Thyroid gland (tissue), 4 donors: ENCODE results near the gene ADAMTS17. TPM values are rescaled to one million over a fixed set of nuclear protein-coding genes. Genes with fewer than 3 reads are reported as not detected.

ENCODE experiments used
- DNase-seq, 2 donors: peaks; one replicate each; pipeline ENCODE4 v3.0.0-alpha.2; 2019
- H3K27ac ChIP-seq, 3 donors: fragments of 200-600 bp; sonication (generic); 1 replicate in 2 of 3; 2 replicates in 1 of 3; pipeline ENCODE4 v1.5.1; 2016 to 2019; ENCODE audit warnings: mild to moderate bottlenecking in 1 of 3, moderate library complexity in 1 of 3
- H3K27me3 ChIP-seq: fragments of 200-600 bp; sonication (generic); one replicate; pipeline ENCODE4 v1.5.1; 2019
- H3K36me3 ChIP-seq, 2 donors: fragments of 200-600 bp; sonication (generic); one replicate each; pipeline ENCODE4 v1.5.1; 2016 to 2019
- H3K4me1 ChIP-seq, 2 donors: fragments of 200-600 bp; sonication (generic); one replicate each; pipeline ENCODE4 v1.5.1; 2017 to 2019
- H3K4me3 ChIP-seq, 3 donors: fragments of 200-600 bp; sonication (generic); replicated peaks in 1 of 3; 1 replicate in 2 of 3; 2 replicates in 1 of 3; pipeline ENCODE4 v1.5.1; 2016; ENCODE audit warnings: mild to moderate bottlenecking in 1 of 3
- H3K9me3 ChIP-seq: fragments of 200-600 bp; sonication (generic); one replicate; pipeline ENCODE4 v1.5.1; 2017
- POLR2A ChIP-seq, 2 donors: fragments of 450-650 bp; IDR thresholded peaks; one replicate each; pipeline ENCODE4 v1.6.1; 2017; ENCODE audit warnings: antibody characterized with exemption in 2 of 2, mild to moderate bottlenecking in 2 of 2, moderate library complexity in 1 of 2
- WGBS, 2 donors: methylation state at CpG; one replicate each; pipeline ENCODE4 v1.1.5; 2017; 5-methylcytosine and 5-hydroxymethylcytosine counted together
- intact Hi-C: fragments of 100-400 bp; cut with DNase I; formaldehyde crosslinking; loops from one replicate; pipeline ENCODE4 v1.15.1; 2023
- total RNA-seq, 4 donors: library from RNA; depleted of rRNA; stranded (reverse); fragments of >200 nt; gene quantifications; one replicate each; pipeline ENCODE4 v1.2.3, GENCODE V29; 2016
- TF ChIP-seq, protein P1 (sequence below), 6 experiments: fragments of 200-600 bp in 3 of 6; fragments of 450-650 bp in 3 of 6; sonication (generic) in 3 of 6; IDR thresholded peaks; one replicate each; pipeline ENCODE4 v1.5.1; 2016 to 2019; ENCODE audit warnings: antibody characterized with exemption in 6 of 6, mild to moderate bottlenecking in 2 of 6, inconsistent platforms in 1 of 6, moderate library complexity in 1 of 6

The ADAMTS17 gene
- total RNA-seq, 4 donors from 2014 or later, result 3.5 to 667 (median 5.3) TPM

DNA sequence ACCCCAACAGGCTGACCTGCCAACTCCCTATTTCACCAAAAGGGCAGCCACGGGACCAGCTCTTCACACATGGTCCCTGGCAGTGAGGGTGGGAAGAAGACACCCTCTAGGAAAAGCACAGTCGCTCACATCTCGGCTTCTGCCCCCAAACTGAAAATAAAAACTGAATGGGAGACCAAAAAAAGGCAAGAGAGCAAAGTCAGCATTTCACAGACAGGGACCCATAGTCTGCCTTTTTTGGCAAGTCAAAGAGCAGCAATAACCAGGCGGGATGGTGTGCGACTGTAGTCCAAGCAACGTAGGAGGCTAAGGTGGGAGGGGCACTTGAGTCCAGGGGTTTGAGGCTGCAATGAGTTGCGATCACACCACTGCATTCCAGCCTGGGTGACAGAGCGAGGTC lies 154.1 kb downstream of the ADAMTS17 start:
- DNase-seq, result no peak
- no peak for TF ChIP-seq POLR2A (IDR thresholded peaks at IDR 0.05)
- TF ChIP-seq, protein P1, sequence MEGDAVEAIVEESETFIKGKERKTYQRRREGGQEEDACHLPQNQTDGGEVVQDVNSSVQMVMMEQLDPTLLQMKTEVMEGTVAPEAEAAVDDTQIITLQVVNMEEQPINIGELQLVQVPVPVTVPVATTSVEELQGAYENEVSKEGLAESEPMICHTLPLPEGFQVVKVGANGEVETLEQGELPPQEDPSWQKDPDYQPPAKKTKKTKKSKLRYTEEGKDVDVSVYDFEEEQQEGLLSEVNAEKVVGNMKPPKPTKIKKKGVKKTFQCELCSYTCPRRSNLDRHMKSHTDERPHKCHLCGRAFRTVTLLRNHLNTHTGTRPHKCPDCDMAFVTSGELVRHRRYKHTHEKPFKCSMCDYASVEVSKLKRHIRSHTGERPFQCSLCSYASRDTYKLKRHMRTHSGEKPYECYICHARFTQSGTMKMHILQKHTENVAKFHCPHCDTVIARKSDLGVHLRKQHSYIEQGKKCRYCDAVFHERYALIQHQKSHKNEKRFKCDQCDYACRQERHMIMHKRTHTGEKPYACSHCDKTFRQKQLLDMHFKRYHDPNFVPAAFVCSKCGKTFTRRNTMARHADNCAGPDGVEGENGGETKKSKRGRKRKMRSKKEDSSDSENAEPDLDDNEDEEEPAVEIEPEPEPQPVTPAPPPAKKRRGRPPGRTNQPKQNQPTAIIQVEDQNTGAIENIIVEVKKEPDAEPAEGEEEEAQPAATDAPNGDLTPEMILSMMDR (IDR thresholded peaks at IDR 0.05), result no peak
- no peaks in the 10 kb centered on the region for H3K36me3 ChIP-seq
- no peak overlapping the region for H3K4me3 ChIP-seq
- no peaks in the 10 kb centered on the region for H3K27me3 ChIP-seq
- intact Hi-C loops, result no loop called here
- no peak overlapping the region for H3K27ac ChIP-seq
- WGBS, 2 donors, result 84 to 96% methylated on average over 8 of the region's 8 CpGs
- no peaks in the 10 kb centered on the region for H3K4me1 ChIP-seq
- H3K9me3 ChIP-seq, result no peaks in the 10 kb centered on the region

DNA sequence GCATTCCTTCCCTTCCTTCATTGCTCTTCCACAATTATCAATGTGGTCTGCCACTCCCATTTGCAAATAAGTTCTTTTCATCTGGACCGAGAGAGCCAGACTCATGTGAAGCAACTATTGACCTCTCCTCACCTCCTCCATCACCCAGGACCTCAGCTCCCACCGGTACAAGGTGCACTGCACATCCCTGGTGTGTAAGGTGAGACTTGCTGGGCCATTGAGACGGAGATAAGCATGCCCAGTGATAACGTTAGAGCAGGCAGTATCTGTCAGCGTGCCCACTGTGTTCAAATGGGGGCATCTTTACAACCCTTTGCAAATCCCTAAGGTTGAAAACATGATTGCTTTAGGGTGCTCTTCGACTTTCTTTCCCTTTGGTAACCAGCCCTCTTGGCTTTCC lies 154.8 kb downstream of the ADAMTS17 start:
- Histone ChIP-seq H3K9me3 (no peaks in the 10 kb centered on the region), H3K4me1 (no peaks in the 10 kb centered on the region), H3K27me3 (no peaks in the 10 kb centered on the region), H3K4me3 (no peak overlapping the region), H3K36me3 (no peaks in the 10 kb centered on the region), H3K27ac (no peak overlapping the region)
- intact Hi-C loops, result no loop called here
- WGBS, 2 donors, result 84 to 86% methylated on average over 6 of the region's 6 CpGs
- DNase-seq, result no peak
- TF ChIP-seq, protein P1 (IDR thresholded peaks at IDR 0.05), result no peak
- TF ChIP-seq POLR2A (IDR thresholded peaks at IDR 0.05), result no peak

DNA sequence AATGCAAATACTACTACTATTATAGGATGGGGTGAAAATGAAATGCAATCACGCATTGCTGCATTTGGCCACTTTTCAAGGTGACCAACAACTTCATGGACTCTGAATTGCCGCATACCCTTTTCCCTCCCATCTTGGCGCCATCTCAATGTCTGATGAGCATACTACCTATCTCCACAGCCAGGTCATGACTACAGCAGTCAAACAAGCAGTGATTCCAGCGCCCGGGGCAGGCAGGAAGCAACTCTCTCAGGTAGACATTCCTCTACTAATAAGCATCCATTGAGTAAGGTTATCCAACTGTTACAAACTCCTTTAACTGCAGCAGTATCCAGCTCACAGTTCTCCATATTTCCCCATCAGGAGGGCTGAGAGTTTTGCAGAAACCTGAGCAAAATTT lies 155.4 kb downstream of the ADAMTS17 start:
- no peaks in the 10 kb centered on the region for H3K4me1 ChIP-seq
- H3K36me3 ChIP-seq, result no peaks in the 10 kb centered on the region
- no peaks in the 10 kb centered on the region for H3K9me3 ChIP-seq
- intact Hi-C loops, result no loop called here
- TF ChIP-seq, protein P1 (IDR thresholded peaks at IDR 0.05), result no peak
- TF ChIP-seq POLR2A (IDR thresholded peaks at IDR 0.05), result no peak
- no peak overlapping the region for H3K27ac ChIP-seq
- H3K27me3 ChIP-seq, result no peaks in the 10 kb centered on the region
- no peak overlapping the region for H3K4me3 ChIP-seq
- 83 to 89% methylated on average over 5 of the region's 5 CpGs for WGBS, 2 donors
- DNase-seq, result no peak

DNA sequence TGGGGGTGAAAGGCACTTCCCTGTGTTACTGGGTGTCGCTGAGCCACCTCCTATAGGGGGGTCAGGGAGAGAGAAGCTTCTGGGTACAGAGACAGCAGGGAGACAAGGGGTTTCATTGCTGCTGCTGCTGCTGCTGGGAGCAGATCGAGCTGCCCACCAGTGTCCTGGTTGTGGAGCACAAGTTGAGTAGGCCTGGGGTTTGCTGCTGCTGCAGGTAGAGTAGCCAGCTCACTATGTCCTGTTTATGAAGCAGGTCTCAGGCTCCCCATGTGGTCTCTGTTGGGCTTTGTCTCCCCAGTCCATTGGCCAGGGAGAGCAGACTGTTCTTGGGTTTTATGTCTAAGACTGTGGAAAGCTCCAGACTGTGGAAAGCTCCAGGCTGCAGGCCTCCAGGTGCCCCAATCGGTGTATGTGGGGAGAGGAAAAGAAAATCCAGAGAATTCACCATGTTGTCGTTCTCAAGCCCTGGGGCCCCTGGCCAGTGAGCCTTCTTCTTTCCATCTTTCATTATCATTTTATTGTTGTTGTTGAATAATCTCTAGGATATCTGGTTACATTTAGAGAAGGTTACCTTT lies 157.8 kb downstream of the ADAMTS17 start:
- Histone ChIP-seq H3K27me3 (no peaks in the 10 kb centered on the region), H3K4me3 (no peak overlapping the region), H3K27ac (no peak overlapping the region), H3K36me3 (no peaks in the 10 kb centered on the region), H3K9me3 (no peaks in the 10 kb centered on the region), H3K4me1 (no peaks in the 10 kb centered on the region)
- WGBS, 2 donors, result 90 to 92% methylated on average over 4 of the region's 4 CpGs
- no peak for TF ChIP-seq POLR2A (IDR thresholded peaks at IDR 0.05)
- TF ChIP-seq, protein P1 (IDR thresholded peaks at IDR 0.05), result no peak
- DNase-seq, result no peak
- intact Hi-C loops, result no loop called here

DNA sequence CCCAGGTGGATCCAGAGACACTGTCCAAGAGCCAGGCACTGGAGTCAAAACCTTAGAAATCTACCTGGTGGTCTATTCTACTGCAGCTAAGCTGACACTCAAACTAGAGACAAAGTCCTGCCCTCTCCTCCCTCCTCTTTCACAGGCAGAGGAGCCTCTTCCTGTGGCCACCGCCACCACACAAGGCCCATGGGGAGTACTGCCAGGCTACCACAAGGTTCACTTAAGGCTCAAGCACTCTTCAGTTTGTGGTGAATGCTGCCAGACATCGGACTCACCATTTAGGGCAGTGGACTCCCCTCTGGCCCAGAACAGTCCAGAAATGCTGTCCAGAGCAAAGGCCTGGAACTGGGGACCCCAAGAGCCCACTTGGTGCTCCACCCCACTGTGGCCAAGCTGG lies 160.9 kb downstream of the ADAMTS17 start:
- no peaks in the 10 kb centered on the region for H3K36me3 ChIP-seq
- H3K27me3 ChIP-seq, result no peaks in the 10 kb centered on the region
- no peak for DNase-seq
- WGBS, 2 donors, result 77 to 81% methylated on average over 2 of the region's 2 CpGs
- no peaks in the 10 kb centered on the region for H3K9me3 ChIP-seq
- TF ChIP-seq POLR2A (IDR thresholded peaks at IDR 0.05), result no peak
- TF ChIP-seq, protein P1 (IDR thresholded peaks at IDR 0.05), result no peak
- intact Hi-C loops, result no loop called here
- no peaks in the 10 kb centered on the region for H3K4me1 ChIP-seq
- H3K27ac ChIP-seq, result no peak overlapping the region
- H3K4me3 ChIP-seq, result no peak overlapping the region
